Activated CD8-positive, alpha-beta memory T cell treated with anti-CD3 and anti-CD28 coated beads, Interleukin-2, amount 10 ng/mL, durations not matched to agents 7 days and 5 days (primary cell): ENCODE data around the gene GPR39. TPM values are rescaled to one million over a fixed set of nuclear protein-coding genes. Genes with fewer than 3 reads are reported as not detected.
A peak's percentile ranks its signal among the peaks of the same experiment; 100 is the strongest.
"Not testable (repeated sequence)": the region's sequence is repeated elsewhere in the genome, so short reads cannot be mapped to it uniquely, and the experiment has no call there.

Source experiments
- ATAC-seq: fragments of 150-1000 bp; cut with Tn5 transposase; one replicate; pipeline ENCODE4 v1.10.0; 2021; ENCODE audit warnings: moderate library complexity
- CTCF ChIA-PET: fragments of 350-600 bp; sonication (Branson Sonifier 250); formaldehyde crosslinking; loops from one replicate; lab custom pipeline; 2021; ENCODE audit warnings: antibody characterized with exemption; lab: Charles Lee
- DNase-seq: peaks from one replicate; pipeline ENCODE4 v3.0.0-alpha.2; 2020
- H3K27ac Mint-ChIP-seq: one replicate; pipeline ENCODE4 v1.8.0; 2021; ENCODE audit warnings: mild to moderate bottlenecking, mixed read lengths
- H3K27me3 Mint-ChIP-seq: one replicate; pipeline ENCODE4 v1.8.0; 2021; ENCODE audit warnings: mixed read lengths
- H3K36me3 Mint-ChIP-seq: one replicate; pipeline ENCODE4 v1.8.0; 2021; ENCODE audit warnings: mild to moderate bottlenecking, mixed read lengths
- H3K4me1 Mint-ChIP-seq: one replicate; pipeline ENCODE4 v1.8.0; 2021; ENCODE audit warnings: mixed read lengths
- H3K4me3 Mint-ChIP-seq: one replicate; pipeline ENCODE4 v1.8.0; 2021; ENCODE audit warnings: mild to moderate bottlenecking, moderate library complexity, mixed read lengths
- H3K9me3 Mint-ChIP-seq: one replicate; pipeline ENCODE4 v1.8.0; 2022; ENCODE audit warnings: low read depth, mixed read lengths
- total RNA-seq, 2 experiments: library from RNA; stranded (reverse); gene quantifications; one replicate each; pipeline ENCODE4 v1.2.3, GENCODE V29; 2021

The GPR39 gene
- total RNA-seq, 2 experiments from 2014 or later = not detected

- Mint-ChIP-seq H3K36me3 (no peaks in the 10 kb centered on the region), H3K27ac (no peak overlapping the region), H3K4me3 (no peak overlapping the region), H3K27me3 (no peaks in the 10 kb centered on the region), H3K9me3 (no peaks in the 10 kb centered on the region), H3K4me1 (no peaks in the 10 kb centered on the region)
- CTCF ChIA-PET = no interaction called here
- DNase-seq (no peak), ATAC-seq (no peak)
Observed at GRCh38 chr2:132515010-132515409, 98.4 kb downstream of the GPR39 start.

DNA sequence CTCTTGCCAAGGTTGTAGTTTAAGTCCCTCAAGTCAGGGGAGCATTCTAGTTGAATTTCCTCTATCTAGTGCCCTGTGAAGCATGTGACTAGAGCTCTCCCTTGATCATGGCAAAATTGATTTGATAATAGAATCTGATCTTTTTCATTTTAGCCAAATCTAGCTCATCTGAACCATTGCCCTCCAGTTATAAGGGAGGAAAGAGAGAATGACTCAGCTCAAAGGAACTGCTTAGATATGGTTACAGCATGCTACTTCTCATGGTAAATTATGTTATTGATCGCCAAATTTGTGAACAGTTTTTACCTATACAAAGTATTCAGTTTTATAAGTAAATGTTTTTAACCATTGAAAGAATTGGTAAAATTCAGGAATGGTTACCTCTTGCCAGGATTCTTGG lies 100.8 kb downstream of the GPR39 start:
- H3K9me3 Mint-ChIP-seq = no peaks in the 10 kb centered on the region
- H3K36me3 Mint-ChIP-seq = no peaks in the 10 kb centered on the region
- H3K27me3 Mint-ChIP-seq = no peaks in the 10 kb centered on the region
- CTCF ChIA-PET = no interaction called here
- ATAC-seq (no peak), DNase-seq (no peak)
- no peak overlapping the region for H3K4me3 Mint-ChIP-seq
- H3K27ac Mint-ChIP-seq = no peak overlapping the region
- H3K4me1 Mint-ChIP-seq = no peaks in the 10 kb centered on the region

- no peaks in the 10 kb centered on the region for H3K36me3 Mint-ChIP-seq
- no peak overlapping the region for H3K4me3 Mint-ChIP-seq
- DNase-seq (no peak), ATAC-seq (no peak)
- H3K4me1 Mint-ChIP-seq = no peaks in the 10 kb centered on the region
- CTCF ChIA-PET = no interaction called here
- no peaks in the 10 kb centered on the region for H3K9me3 Mint-ChIP-seq
- H3K27me3 Mint-ChIP-seq = no peaks in the 10 kb centered on the region
- no peak overlapping the region for H3K27ac Mint-ChIP-seq
Observed at GRCh38 chr2:132518302-132518701, 101.7 kb downstream of the GPR39 start.

DNA sequence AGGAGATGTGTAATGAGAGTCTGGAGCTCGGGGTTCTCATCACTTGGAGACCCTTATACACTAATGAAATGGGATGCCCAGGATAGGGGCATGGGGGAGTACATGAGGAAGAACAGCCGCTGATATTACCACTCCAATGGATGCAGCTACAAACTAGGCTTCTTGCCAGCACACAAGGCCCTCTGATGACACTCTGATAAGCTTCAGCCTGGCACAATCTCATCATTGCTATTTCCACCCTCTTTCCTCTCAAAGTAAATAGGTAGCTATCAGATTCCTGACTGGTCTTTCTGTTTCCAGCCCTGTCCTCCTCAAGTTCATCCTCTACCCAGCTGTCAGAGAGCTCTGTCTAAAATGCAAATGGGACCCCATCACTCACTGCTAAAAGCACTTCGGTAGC lies 103.0 kb downstream of the GPR39 start:
- DNase-seq = no peak
- no peaks in the 10 kb centered on the region for H3K27me3 Mint-ChIP-seq
- no peak overlapping the region for H3K4me3 Mint-ChIP-seq
- H3K4me1 Mint-ChIP-seq = no peaks in the 10 kb centered on the region
- CTCF ChIA-PET = no interaction called here
- no peak overlapping the region for H3K27ac Mint-ChIP-seq
- H3K36me3 Mint-ChIP-seq = no peaks in the 10 kb centered on the region
- ATAC-seq = no peak
- no peaks in the 10 kb centered on the region for H3K9me3 Mint-ChIP-seq

DNA sequence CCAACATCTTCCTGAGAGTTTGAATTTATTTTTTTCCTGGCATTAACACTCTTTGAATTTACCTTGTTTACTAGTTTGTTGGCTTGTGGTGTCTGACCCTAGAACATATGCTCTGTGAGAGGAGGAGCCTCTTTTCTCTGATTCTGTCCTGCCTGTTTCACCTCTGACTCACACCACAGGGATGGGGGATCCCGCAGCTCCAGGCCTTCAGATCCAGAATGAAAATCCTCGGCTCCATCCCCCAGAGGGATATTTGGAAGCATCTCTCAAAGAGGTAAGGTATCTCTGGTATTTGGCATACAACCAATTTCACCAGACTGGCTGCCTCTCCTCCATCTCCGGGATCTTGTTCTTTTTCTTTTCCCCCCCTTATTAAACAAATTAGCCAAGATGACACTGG lies 104.7 kb downstream of the GPR39 start:
- H3K36me3 Mint-ChIP-seq = no peaks in the 10 kb centered on the region
- no peaks in the 10 kb centered on the region for H3K9me3 Mint-ChIP-seq
- no peaks in the 10 kb centered on the region for H3K27me3 Mint-ChIP-seq
- no peak for ATAC-seq
- no peak overlapping the region for H3K4me3 Mint-ChIP-seq
- no peak overlapping the region for H3K27ac Mint-ChIP-seq
- DNase-seq = no peak
- CTCF ChIA-PET = no interaction called here
- H3K4me1 Mint-ChIP-seq = no peaks in the 10 kb centered on the region

DNA sequence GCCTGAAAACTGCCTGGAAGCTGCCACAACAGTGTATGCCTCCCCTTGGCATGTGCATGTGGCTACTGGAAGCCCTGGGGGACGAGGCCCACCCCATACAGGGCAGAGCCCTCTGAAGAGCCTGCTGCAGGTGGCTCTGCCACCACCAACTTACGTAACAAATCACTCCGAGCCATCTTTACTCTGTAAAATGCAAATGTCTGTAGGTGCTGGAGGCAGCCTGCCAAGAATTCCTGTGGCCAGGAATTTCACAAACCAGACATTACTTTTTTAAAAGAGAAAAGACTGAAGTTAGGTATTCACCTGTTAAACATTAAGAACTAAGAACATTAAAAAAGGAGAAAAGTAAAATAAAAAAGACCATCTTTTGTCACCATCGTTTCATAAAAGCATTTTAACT lies 106.3 kb downstream of the GPR39 start:
- Mint-ChIP-seq H3K9me3 (no peaks in the 10 kb centered on the region), H3K36me3 (no peaks in the 10 kb centered on the region), H3K4me1 (no peaks in the 10 kb centered on the region), H3K27ac (no peak overlapping the region), H3K27me3 (no peaks in the 10 kb centered on the region), H3K4me3 (no peak overlapping the region)
- no peak for DNase-seq
- no peak for ATAC-seq
- CTCF ChIA-PET = interaction anchor here (1.1 kb wide), 1 partner anchor 24 kb away, joined by 3 read pairs; no protein-coding TSS in a partner anchor

DNA sequence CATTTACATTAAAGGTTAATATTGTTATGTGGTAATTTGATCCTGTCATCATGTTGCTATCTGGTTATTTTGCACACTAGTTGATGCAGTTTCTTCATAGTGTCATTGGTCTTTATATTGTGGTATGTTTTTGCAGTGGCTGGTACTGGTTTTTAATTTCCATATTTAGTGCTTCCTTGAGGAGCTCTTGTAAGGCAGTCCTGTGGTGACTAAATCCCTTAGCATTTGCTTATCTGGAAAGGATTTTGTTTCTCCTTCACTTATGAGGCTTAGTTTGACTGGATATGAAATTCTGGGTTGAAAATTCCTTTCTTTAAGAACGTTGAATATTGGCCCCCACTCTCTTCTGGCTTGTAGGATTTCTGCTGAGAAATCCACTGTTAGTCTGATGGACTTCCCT lies 120.5 kb downstream of the GPR39 start:
- H3K27me3 Mint-ChIP-seq, H3K27ac Mint-ChIP-seq, CTCF ChIA-PET, H3K4me1 Mint-ChIP-seq, DNase-seq, ATAC-seq, H3K4me3 Mint-ChIP-seq, H3K9me3 Mint-ChIP-seq, H3K36me3 Mint-ChIP-seq: not testable (repeated sequence)

DNA sequence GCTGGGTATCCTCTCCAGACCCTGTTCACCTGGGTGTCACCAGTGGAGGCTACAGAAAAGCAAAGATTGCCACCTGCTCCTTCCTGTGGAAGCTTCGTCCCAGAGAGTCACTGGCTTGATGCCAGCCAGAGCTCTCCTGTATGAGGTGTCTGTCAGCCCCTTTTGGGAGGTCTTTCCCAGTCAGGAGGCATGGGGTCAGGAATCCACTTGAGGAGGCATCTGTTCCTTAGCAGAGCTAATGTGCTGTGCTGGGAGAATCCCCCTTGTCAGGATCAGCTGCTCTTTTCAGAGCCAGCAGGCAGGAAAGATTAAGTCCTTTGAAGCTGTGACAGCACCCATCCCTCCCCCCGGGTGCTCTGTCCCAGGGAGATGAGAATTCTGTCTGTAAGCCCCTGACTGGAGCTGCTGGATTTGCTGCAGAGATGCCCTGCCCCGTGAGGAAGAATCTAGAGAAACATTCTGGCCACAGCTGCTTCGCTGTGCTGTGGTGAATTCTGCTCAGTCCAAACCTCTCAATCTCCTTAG lies 121.8 kb downstream of the GPR39 start:
- DNase-seq (no peak), ATAC-seq (no peak)
- peaks cover 3% of the 10 kb centered on the region for H3K9me3 Mint-ChIP-seq
- no peak overlapping the region for H3K27ac Mint-ChIP-seq
- H3K27me3 Mint-ChIP-seq = no peaks in the 10 kb centered on the region
- H3K36me3 Mint-ChIP-seq = no peaks in the 10 kb centered on the region
- CTCF ChIA-PET = no interaction called here
- no peaks in the 10 kb centered on the region for H3K4me1 Mint-ChIP-seq
- H3K4me3 Mint-ChIP-seq = no peak overlapping the region

GRCh38 chr2:132540166-132540565 lies 123.6 kb downstream of the GPR39 start:
- Mint-ChIP-seq H3K4me1 (no peaks in the 10 kb centered on the region), H3K4me3 (no peak overlapping the region), H3K9me3 (peaks cover 3% of the 10 kb centered on the region), H3K27ac (no peak overlapping the region), H3K36me3 (no peaks in the 10 kb centered on the region), H3K27me3 (no peaks in the 10 kb centered on the region)
- ATAC-seq = no peak
- CTCF ChIA-PET = no interaction called here
- DNase-seq = no peak

DNA sequence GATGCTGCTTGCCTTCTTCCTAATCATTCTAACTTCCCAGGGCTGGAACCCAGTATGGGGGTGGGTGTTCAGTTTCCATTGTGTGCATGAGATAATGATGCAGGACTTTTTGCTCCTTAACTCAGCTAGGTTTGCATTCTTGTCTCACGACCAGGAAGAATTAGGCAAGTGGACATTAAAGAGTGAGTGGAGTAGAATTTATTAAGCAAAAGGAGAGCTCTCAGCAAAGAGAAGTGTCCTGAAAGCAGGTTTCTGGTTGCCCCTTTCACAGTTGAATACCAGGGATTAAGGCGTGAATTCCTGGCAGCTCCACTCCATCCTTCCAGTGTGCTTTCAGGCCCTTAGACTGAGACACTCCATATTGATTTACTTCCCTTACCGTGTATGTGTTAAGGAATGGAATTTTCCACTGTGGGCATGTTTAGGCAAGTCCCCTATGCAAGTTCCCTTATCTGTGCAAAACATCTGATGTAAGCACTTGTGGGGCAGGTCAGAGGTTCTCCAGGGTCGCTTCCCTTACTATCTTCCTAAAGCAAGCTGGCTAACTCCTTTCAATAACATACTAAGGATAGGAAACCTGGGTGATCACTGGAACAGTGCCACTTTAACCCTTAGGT lies 126.5 kb downstream of the GPR39 start:
- Mint-ChIP-seq H3K9me3 (no peaks in the 10 kb centered on the region), H3K27ac (no peak overlapping the region), H3K4me3 (no peak overlapping the region), H3K4me1 (no peaks in the 10 kb centered on the region), H3K27me3 (no peaks in the 10 kb centered on the region), H3K36me3 (no peaks in the 10 kb centered on the region)
- ATAC-seq (no peak), DNase-seq (no peak)
- CTCF ChIA-PET = no interaction called here

GRCh38 chr2:132544006-132544630 lies 127.5 kb downstream of the GPR39 start:
- ATAC-seq (no peak), DNase-seq (no peak)
- H3K27me3 Mint-ChIP-seq = no peaks in the 10 kb centered on the region
- no peak overlapping the region for H3K4me3 Mint-ChIP-seq
- H3K36me3 Mint-ChIP-seq = no peaks in the 10 kb centered on the region
- H3K4me1 Mint-ChIP-seq = no peaks in the 10 kb centered on the region
- CTCF ChIA-PET = no interaction called here
- no peak overlapping the region for H3K27ac Mint-ChIP-seq
- no peaks in the 10 kb centered on the region for H3K9me3 Mint-ChIP-seq

DNA sequence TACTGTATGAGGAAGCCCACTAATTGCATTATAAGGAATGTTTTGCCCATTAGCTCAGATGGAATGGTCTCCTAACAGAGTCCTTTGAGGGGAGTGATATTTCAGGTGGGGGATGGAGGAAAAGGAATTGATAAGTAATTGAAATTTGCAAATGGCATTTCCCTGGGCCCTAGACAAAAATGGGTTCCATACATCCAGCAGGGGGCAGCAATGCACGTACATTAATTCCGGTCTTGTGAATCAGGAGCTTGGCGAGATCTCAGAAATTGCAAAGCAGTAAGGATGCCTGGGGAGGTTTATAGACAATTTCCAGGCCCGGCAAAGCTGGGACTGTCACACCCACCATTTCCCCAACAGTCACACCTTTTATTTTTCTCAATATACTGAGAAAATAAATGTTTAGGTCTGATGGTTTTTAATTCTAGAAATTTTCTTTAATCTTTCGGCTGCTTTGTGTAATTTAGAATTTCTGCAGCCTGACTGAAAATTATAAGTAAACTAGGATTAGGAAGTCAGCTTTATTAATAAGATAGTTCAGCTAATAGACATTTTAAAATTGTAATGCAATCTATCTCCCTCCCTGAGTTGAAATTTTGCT lies 130.6 kb downstream of the GPR39 start:
- CTCF ChIA-PET = interaction anchor here (0.6 to 1.7 kb wide), 10 partner anchors 14 to 1297 kb away, joined by 3 to 7 read pairs (median 3); no protein-coding TSS in a partner anchor
- no peaks in the 10 kb centered on the region for H3K4me1 Mint-ChIP-seq
- no peaks in the 10 kb centered on the region for H3K9me3 Mint-ChIP-seq
- DNase-seq (peak; percentile 57), ATAC-seq (no peak)
- H3K36me3 Mint-ChIP-seq = no peaks in the 10 kb centered on the region
- no peak overlapping the region for H3K4me3 Mint-ChIP-seq
- no peak overlapping the region for H3K27ac Mint-ChIP-seq
- no peaks in the 10 kb centered on the region for H3K27me3 Mint-ChIP-seq

GRCh38 chr2:132549935-132550670 lies 133.5 kb downstream of the GPR39 start:
- H3K4me3 Mint-ChIP-seq = no peak overlapping the region
- no peaks in the 10 kb centered on the region for H3K4me1 Mint-ChIP-seq
- H3K36me3 Mint-ChIP-seq = no peaks in the 10 kb centered on the region
- H3K27ac Mint-ChIP-seq = no peak overlapping the region
- H3K27me3 Mint-ChIP-seq = no peaks in the 10 kb centered on the region
- peaks cover 2% of the 10 kb centered on the region for H3K9me3 Mint-ChIP-seq
- CTCF ChIA-PET = no interaction called here
- no peak for DNase-seq
- ATAC-seq = no peak
